Natural killer cell (primary cell): ENCODE data around the gene MACF1. TPM values are rescaled to one million over a fixed set of nuclear protein-coding genes. Genes with fewer than 3 reads are reported as not detected.
"Not testable (repeated sequence)": the region's sequence is repeated elsewhere in the genome, so short reads cannot be mapped to it uniquely, and the experiment has no call there.

ENCODE experiments used
- ATAC-seq, 3 donors: fragments of 150-1000 bp in 2 of 3; fragments of 200-7000 bp in 1 of 3; cut with Tn5 transposase; 1 replicate in 1 of 3; 2 replicates in 2 of 3; pipeline ENCODE4 v1.10.0; 2021; ENCODE audit warnings: mild to moderate bottlenecking in 2 of 3, moderate library complexity in 2 of 3
- DNase-seq, 2 donors: peaks; one replicate each; pipeline versions ENCODE4 v3.0.0 to v3.0.0-alpha.2; 2013 to 2021; ENCODE audit warnings: mixed read lengths in 1 of 2
- H3K27ac ChIP-seq: one replicate; pipeline ENCODE4 v1.5.1; 2013; ENCODE audit warnings: mild to moderate bottlenecking, low read length
- H3K27me3 ChIP-seq: one replicate; pipeline ENCODE4 v1.6.1; 2013; ENCODE audit warnings: low read length; ENCODE audit not compliant: control insufficient read depth, insufficient read depth
- H3K36me3 ChIP-seq: one replicate; pipeline ENCODE4 v1.6.1; 2013; ENCODE audit warnings: low read length; ENCODE audit not compliant: control insufficient read depth, insufficient read depth
- H3K4me1 ChIP-seq: one replicate; pipeline ENCODE4 v1.6.1; 2013; ENCODE audit warnings: low read length; ENCODE audit not compliant: control insufficient read depth, insufficient read depth
- H3K4me3 ChIP-seq: one replicate; pipeline ENCODE4 v1.5.1; 2013; ENCODE audit warnings: low read length
- H3K9me3 ChIP-seq: one replicate; pipeline ENCODE4 v1.6.1; 2013; ENCODE audit warnings: low read length; ENCODE audit not compliant: control insufficient read depth, insufficient read depth
- H3K27ac Mint-ChIP-seq, 2 donors: one replicate each; pipeline ENCODE4 v1.8.0; 2022; ENCODE audit warnings: mild to moderate bottlenecking in 2 of 2, mixed read lengths in 2 of 2, moderate library complexity in 1 of 2
- H3K27me3 Mint-ChIP-seq, 2 donors: one replicate each; pipeline ENCODE4 v1.8.0; 2022; ENCODE audit warnings: low read depth in 2 of 2, mixed read lengths in 2 of 2
- H3K36me3 Mint-ChIP-seq: one replicate; pipeline ENCODE4 v1.8.0; 2022; ENCODE audit warnings: mixed read lengths
- H3K4me1 Mint-ChIP-seq, 2 donors: one replicate each; pipeline ENCODE4 v1.8.0; 2022; ENCODE audit warnings: mixed read lengths in 2 of 2
- H3K4me3 Mint-ChIP-seq: one replicate; pipeline ENCODE4 v1.8.0; 2022; ENCODE audit warnings: mild to moderate bottlenecking, moderate library complexity, mixed read lengths
- H3K9me3 Mint-ChIP-seq, 2 donors: one replicate each; pipeline ENCODE4 v1.8.0; 2022; ENCODE audit warnings: mixed read lengths in 2 of 2
- CTCF ChIP-seq: fragments of 200-600 bp; IDR thresholded peaks from one replicate; pipeline ENCODE4 v1.8.0; 2022; ENCODE audit warnings: antibody characterized with exemption
- WGBS: methylation state at CpG from one replicate; pipeline ENCODE4 v1.1.7; 2013; ENCODE audit warnings: missing lambda C conversion rate; ENCODE audit not compliant: insufficient coverage; 5-methylcytosine and 5-hydroxymethylcytosine counted together
- intact Hi-C: fragments of 100-400 bp; cut with micrococcal nuclease; formaldehyde crosslinking; loops from one replicate; pipeline ENCODE4 v1.14.2; 2022
- total RNA-seq, 4 donors: library from RNA; stranded (reverse); fragments of 120-200 nt in 1 of 4; gene quantifications; one replicate each; pipeline versions ENCODE4 v1.2.3 to v1.2.4, GENCODE V29; 2013 to 2022

The MACF1 gene
- total RNA-seq, 3 donors from 2014 or later (not counting 1 experiment from before 2014, with no cell fraction given): 752 to 811 (median 752) TPM

DNA sequence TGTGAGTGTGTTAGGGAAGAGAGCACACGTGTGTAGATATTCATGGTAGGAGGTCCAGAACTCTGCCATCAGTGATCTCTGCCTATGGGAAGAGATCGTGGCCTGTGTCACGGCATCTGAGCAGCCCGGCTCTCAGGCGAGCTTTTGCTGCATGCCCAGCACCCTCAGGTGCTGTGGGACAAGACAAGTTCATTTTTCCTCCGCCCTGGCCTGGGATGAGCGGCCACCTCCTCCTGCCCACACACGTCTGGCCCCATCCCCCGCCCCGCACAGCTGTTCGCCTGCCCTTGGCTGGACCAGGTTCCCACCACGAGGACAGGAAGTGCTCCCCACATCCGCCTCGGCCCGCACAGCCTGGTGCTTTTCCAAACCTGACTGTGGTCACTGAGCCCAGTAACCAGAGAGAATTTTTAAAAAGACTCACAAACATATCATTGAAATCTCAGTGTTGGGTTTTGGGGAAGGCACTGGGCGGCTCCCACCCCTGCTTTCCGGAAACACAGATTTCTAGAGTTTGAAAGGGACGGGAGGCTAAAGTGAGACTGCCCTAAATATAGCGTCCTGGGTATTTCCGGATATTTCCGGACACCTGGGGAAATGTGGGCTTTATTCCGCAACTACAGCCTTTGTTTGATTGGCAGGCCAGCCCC is 305.0 kb downstream of the MACF1 start:
- intact Hi-C loops: no loop called here
- ATAC-seq (peak; percentile 43 to 63 (median 58)), DNase-seq (no peak)
- Mint-ChIP-seq H3K36me3 (no peaks in the 10 kb centered on the region), H3K4me3 (peak overlapping the region; percentile 87), H3K27me3 (peaks cover 0 to 20% of the 10 kb centered on the region in 2 donors), H3K4me1 (peaks cover 13 to 19% of the 10 kb centered on the region in 2 donors), H3K27ac (peak overlapping the region; percentile 34 to 76), H3K9me3 (no peaks in the 10 kb centered on the region)
- no peak for TF ChIP-seq CTCF
- H3K9me3 ChIP-seq: no peaks in the 10 kb centered on the region
- WGBS: 10% methylated on average over 21 of the region's 22 CpGs
- H3K27me3 ChIP-seq: peaks cover 3% of the 10 kb centered on the region
- no peaks in the 10 kb centered on the region for H3K36me3 ChIP-seq
- H3K4me3 ChIP-seq: no peak overlapping the region
- no peak overlapping the region for H3K27ac ChIP-seq
- peaks cover 27% of the 10 kb centered on the region for H3K4me1 ChIP-seq

GRCh38 chr1:39510570-39511186 is 306.2 kb downstream of the MACF1 start:
- H3K27me3 Mint-ChIP-seq: peaks cover 0 to 22% of the 10 kb centered on the region in 2 donors
- peaks cover 13 to 19% of the 10 kb centered on the region in 2 donors for H3K4me1 Mint-ChIP-seq
- H3K27ac ChIP-seq, ATAC-seq, H3K36me3 ChIP-seq, H3K27me3 ChIP-seq, DNase-seq, H3K9me3 Mint-ChIP-seq, H3K36me3 Mint-ChIP-seq, H3K4me3 ChIP-seq, H3K9me3 ChIP-seq, intact Hi-C loops, H3K27ac Mint-ChIP-seq: not testable (repeated sequence)
- H3K4me3 Mint-ChIP-seq: peak overlapping the region; percentile 28
- 94% methylated on average over 12 of the region's 20 CpGs for WGBS
- H3K4me1 ChIP-seq: peaks cover 27% of the 10 kb centered on the region

DNA sequence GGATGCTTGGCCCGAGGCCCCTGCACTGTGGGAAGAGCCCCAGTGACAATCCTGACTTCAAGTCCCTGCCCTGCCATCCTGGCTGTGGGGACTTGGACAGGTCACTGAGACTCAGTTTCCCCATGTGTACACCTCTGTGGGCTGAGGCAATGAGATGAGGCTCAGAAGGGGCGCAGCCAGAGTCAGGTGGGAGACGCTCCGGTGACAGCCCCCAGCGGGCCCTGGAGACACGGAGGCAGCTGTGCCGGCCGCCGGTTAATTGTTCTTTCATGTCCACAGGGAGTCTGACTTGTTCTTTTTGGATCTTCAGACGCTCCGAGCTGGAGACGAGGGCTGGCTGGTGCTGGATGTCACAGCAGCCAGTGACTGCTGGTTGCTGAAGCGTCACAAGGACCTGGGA is 307.0 kb downstream of the MACF1 start:
- H3K4me1 Mint-ChIP-seq: peaks cover 13 to 19% of the 10 kb centered on the region in 2 donors
- H3K27ac ChIP-seq, H3K9me3 ChIP-seq, H3K36me3 Mint-ChIP-seq, DNase-seq, H3K36me3 ChIP-seq, intact Hi-C loops, ATAC-seq, H3K4me3 ChIP-seq, H3K4me3 Mint-ChIP-seq, H3K27ac Mint-ChIP-seq, H3K9me3 Mint-ChIP-seq, H3K27me3 ChIP-seq: not testable (repeated sequence)
- peaks cover 0 to 22% of the 10 kb centered on the region in 2 donors for H3K27me3 Mint-ChIP-seq
- peaks cover 27% of the 10 kb centered on the region for H3K4me1 ChIP-seq
- WGBS: 100% methylated on average over 3 of the region's 13 CpGs

GRCh38 chr1:39512234-39512847 is 307.8 kb downstream of the MACF1 start:
- Mint-ChIP-seq H3K27me3 (peaks cover 0 to 15% of the 10 kb centered on the region in 2 donors), H3K4me1 (peaks cover 13 to 19% of the 10 kb centered on the region in 2 donors)
- peaks cover 27% of the 10 kb centered on the region for H3K4me1 ChIP-seq
- peak in 1 of 3 donors; percentile 34 for ATAC-seq
- WGBS: no CpG with 5 or more reads among the region's 25 CpGs
- H3K4me3 Mint-ChIP-seq, H3K9me3 Mint-ChIP-seq, H3K27ac ChIP-seq, H3K27ac Mint-ChIP-seq, H3K4me3 ChIP-seq, H3K36me3 Mint-ChIP-seq, H3K27me3 ChIP-seq, H3K9me3 ChIP-seq, intact Hi-C loops, DNase-seq, H3K36me3 ChIP-seq: not testable (repeated sequence)

- 4% methylated on average over 30 of the region's 46 CpGs for WGBS
- H3K27ac ChIP-seq, H3K27me3 ChIP-seq, DNase-seq, H3K4me3 Mint-ChIP-seq, H3K27me3 Mint-ChIP-seq, H3K4me1 Mint-ChIP-seq, H3K36me3 Mint-ChIP-seq, H3K9me3 Mint-ChIP-seq, H3K4me3 ChIP-seq, intact Hi-C loops, H3K36me3 ChIP-seq, H3K9me3 ChIP-seq, H3K27ac Mint-ChIP-seq: not testable (repeated sequence)
- H3K4me1 ChIP-seq: peaks cover 11% of the 10 kb centered on the region
- ATAC-seq: peak in 2 of 3 donors; percentile 50 to 55
Observed at GRCh38 chr1:39514710-39515124, 310.2 kb downstream of the MACF1 start.

DNA sequence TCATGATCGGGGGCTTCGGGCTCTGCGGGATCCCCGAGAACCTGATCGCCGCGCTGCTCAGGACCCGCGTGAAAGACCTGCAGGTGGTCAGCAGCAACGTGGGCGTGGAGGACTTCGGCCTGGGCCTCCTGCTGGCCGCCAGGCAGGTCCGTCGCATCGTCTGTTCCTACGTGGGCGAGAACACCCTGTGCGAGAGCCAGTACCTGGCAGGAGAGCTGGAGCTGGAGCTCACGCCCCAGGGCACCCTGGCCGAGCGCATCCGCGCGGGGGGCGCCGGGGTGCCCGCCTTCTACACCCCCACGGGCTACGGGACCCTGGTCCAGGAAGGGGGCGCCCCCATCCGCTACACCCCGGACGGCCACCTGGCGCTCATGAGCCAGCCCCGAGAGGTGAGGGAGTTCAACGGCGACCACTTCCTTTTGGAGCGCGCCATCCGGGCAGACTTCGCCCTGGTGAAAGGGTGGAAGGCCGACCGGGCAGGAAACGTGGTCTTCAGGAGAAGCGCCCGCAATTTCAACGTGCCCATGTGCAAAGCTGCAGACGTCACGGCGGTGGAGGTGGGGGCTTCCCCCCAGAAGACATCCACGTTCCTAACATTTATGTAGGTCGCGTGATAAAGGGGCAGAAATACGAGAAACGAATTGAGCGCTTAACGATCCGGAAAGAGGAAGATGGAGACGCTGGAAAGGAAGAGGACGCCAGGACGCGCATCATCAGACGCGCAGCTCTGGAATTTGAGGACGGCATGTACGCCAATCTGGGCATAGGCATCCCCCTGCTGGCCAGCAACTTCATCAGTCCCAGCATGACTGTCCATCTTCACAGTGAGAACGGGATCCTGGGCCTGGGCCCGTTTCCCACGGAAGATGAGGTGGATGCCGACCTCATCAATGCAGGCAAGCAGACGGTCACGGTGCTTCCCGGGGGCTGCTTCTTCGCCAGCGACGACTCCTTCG is 310.9 kb downstream of the MACF1 start:
- peak; percentile 24 to 71 (median 45) for ATAC-seq
- not testable (repeated sequence) for H3K27ac ChIP-seq, H3K4me3 Mint-ChIP-seq

More for the DNA sequence above, 310.9 kb downstream of the MACF1 start:
- 0% methylated on average over 9 of the region's 78 CpGs for WGBS
- H3K27me3 Mint-ChIP-seq, H3K4me3 ChIP-seq, H3K27ac Mint-ChIP-seq, H3K36me3 Mint-ChIP-seq, H3K36me3 ChIP-seq, intact Hi-C loops, H3K4me1 Mint-ChIP-seq, H3K4me1 ChIP-seq, H3K9me3 ChIP-seq, H3K27me3 ChIP-seq, H3K9me3 Mint-ChIP-seq: not testable (repeated sequence)
- peak in 1 of 2 donors; percentile 47 for DNase-seq
